GM23338 (cell line): ENCODE measurements around the gene IER5. TPM values are rescaled to one million over a fixed set of nuclear protein-coding genes. Genes with fewer than 3 reads are reported as not detected.

Experiments used
- ATAC-seq: fragments of 200-7000 bp; cut with Tn5 transposase; 3 replicates; pipeline ENCODE4 v1.9.1; 2020
- DNase-seq: peaks from one replicate; pipeline ENCODE4 v3.0.0-alpha.2; 2015; ENCODE audit warnings: low spot score
- H2AFZ ChIP-seq: fragments of 200-600 bp; sonication (generic); 2 replicates; pipeline ENCODE4 v1.8.0; 2016; ENCODE audit warnings: antibody characterized with exemption, mild to moderate bottlenecking, moderate library complexity
- H3F3A ChIP-seq: fragments of 200-600 bp; sonication (generic); replicated peaks from 2 replicates; pipeline ENCODE4 v1.8.0; 2017; ENCODE audit warnings: antibody characterized with exemption, mixed run types, low read depth
- H3K27ac ChIP-seq: fragments of 200-600 bp; sonication (generic); 2 replicates; pipeline ENCODE4 v1.6.1; 2016; ENCODE audit warnings: low read depth
- H3K27me3 ChIP-seq: fragments of 200-600 bp; sonication (generic); 2 replicates; pipeline ENCODE4 v1.8.0; 2016; ENCODE audit warnings: mild to moderate bottlenecking, mixed run types, moderate library complexity; ENCODE audit not compliant: insufficient read depth
- H3K36me3 ChIP-seq: fragments of 200-600 bp; sonication (generic); 2 replicates; pipeline ENCODE4 v1.8.0; 2016; ENCODE audit warnings: mild to moderate bottlenecking; ENCODE audit not compliant: insufficient read depth
- H3K4me1 ChIP-seq: fragments of 200-600 bp; sonication (generic); 2 replicates; pipeline ENCODE4 v1.8.0; 2016; ENCODE audit warnings: mild to moderate bottlenecking, moderate library complexity; ENCODE audit not compliant: insufficient read depth
- H3K4me2 ChIP-seq: fragments of 200-600 bp; sonication (generic); 2 replicates; pipeline ENCODE4 v1.7.1; 2017; ENCODE audit warnings: mixed run types
- H3K4me3 ChIP-seq: fragments of 200-600 bp; sonication (generic); 2 replicates; pipeline ENCODE4 v1.6.1; 2016; ENCODE audit warnings: mixed run types
- H3K79me2 ChIP-seq: fragments of 200-600 bp; sonication (generic); replicated peaks from 2 replicates; pipeline ENCODE4 v1.8.0; 2017; ENCODE audit warnings: mild to moderate bottlenecking; ENCODE audit not compliant: insufficient read depth
- H3K9me2 ChIP-seq: fragments of 200-600 bp; sonication (generic); 2 replicates; pipeline ENCODE4 v1.8.0; 2017; ENCODE audit not compliant: insufficient read depth
- H4K20me1 ChIP-seq: fragments of 200-600 bp; sonication (generic); replicated peaks from 2 replicates; pipeline ENCODE4 v1.8.0; 2017; ENCODE audit warnings: mild to moderate bottlenecking; ENCODE audit not compliant: insufficient read depth
- H3K27ac Mint-ChIP-seq: 2 replicates; pipeline ENCODE4 v1.8.0; 2020; ENCODE audit warnings: inconsistent platforms, mild to moderate bottlenecking, moderate library complexity, mixed read lengths
- H3K27me3 Mint-ChIP-seq: 3 replicates; pipeline ENCODE4 v1.8.0; 2022; ENCODE audit warnings: low read depth, mild to moderate bottlenecking, moderate library complexity, mixed read lengths, inconsistent platforms; ENCODE audit not compliant: insufficient read depth, poor library complexity
- H3K36me3 Mint-ChIP-seq: 3 replicates; pipeline ENCODE4 v1.8.0; 2021; ENCODE audit warnings: low read depth, mild to moderate bottlenecking, inconsistent platforms, moderate library complexity, mixed read lengths
- H3K4me1 Mint-ChIP-seq: 3 replicates; pipeline ENCODE4 v1.8.0; 2020; ENCODE audit warnings: mild to moderate bottlenecking, inconsistent platforms, mixed read lengths
- H3K4me3 Mint-ChIP-seq: 3 replicates; pipeline ENCODE4 v1.8.0; 2021; ENCODE audit warnings: moderate library complexity, mild to moderate bottlenecking, inconsistent platforms, mixed read lengths
- H3K9me3 Mint-ChIP-seq: 3 replicates; pipeline ENCODE4 v1.8.0; 2020; ENCODE audit warnings: moderate library complexity, mild to moderate bottlenecking, inconsistent platforms, mixed read lengths
- CREB1 ChIP-seq: fragments of 250-450 bp; sonication (Bioruptor Pico); IDR thresholded peaks from 2 replicates; pipeline ENCODE4 v1.5.0; 2020; ENCODE audit warnings: low read depth, mild to moderate bottlenecking, moderate library complexity
- EZH2 ChIP-seq: fragments of 200-600 bp; sonication (generic); IDR thresholded peaks from one replicate; pipeline ENCODE4 v1.8.0; 2017; ENCODE audit warnings: antibody characterized with exemption, mild to moderate bottlenecking, low read depth; ENCODE audit not compliant: unreplicated experiment
- EZH2phosphoT487 ChIP-seq: fragments of 200-600 bp; sonication (generic); IDR thresholded peaks from one replicate; pipeline ENCODE4 v1.8.1; 2018; ENCODE audit warnings: antibody characterized with exemption; ENCODE audit not compliant: unreplicated experiment
- JUNB ChIP-seq: IDR thresholded peaks from one replicate; pipeline ENCODE4 v1.6.1; 2016; ENCODE audit warnings: antibody characterized with exemption; ENCODE audit not compliant: unreplicated experiment
- NANOG ChIP-seq: IDR thresholded peaks from 2 replicates; pipeline ENCODE4 v1.6.1; 2016; ENCODE audit warnings: antibody characterized with exemption, borderline replicate concordance
- POLR2AphosphoS5 ChIP-seq: IDR thresholded peaks from 2 replicates; pipeline ENCODE4 v1.6.1; 2016; ENCODE audit warnings: antibody characterized with exemption, low read depth
- STAT1 ChIP-seq: IDR thresholded peaks from one replicate; pipeline ENCODE4 v1.6.1; 2016; ENCODE audit warnings: antibody characterized with exemption; ENCODE audit not compliant: unreplicated experiment
- ZNF114 ChIP-seq: fragments of 250-450 bp; sonication (Bioruptor Pico); IDR thresholded peaks from 2 replicates; pipeline ENCODE4 v1.5.0; 2020; ENCODE audit warnings: mild to moderate bottlenecking, moderate library complexity
- ZNF331 ChIP-seq: fragments of 250-450 bp; sonication (Bioruptor Pico); IDR thresholded peaks from 2 replicates; pipeline ENCODE4 v1.5.0; 2020; ENCODE audit warnings: low read depth, mild to moderate bottlenecking, moderate library complexity
- polyA plus RNA-seq: library from polyadenylated mRNA; unstranded; fragments of >200 nt; fragmentation: Nextera tagmentation; extraction: Ambion mirVana; gene quantifications from 2 replicates; pipeline ENCODE4 v1.2.1, GENCODE V29; 2016
- total RNA-seq: library from RNA; depleted of rRNA; stranded (reverse); fragments of >200 nt; shearing (Covaris generic); gene quantifications from 2 replicates; pipeline ENCODE4 v1.2.3, GENCODE V29; 2014
- TF ChIP-seq, protein P1 (sequence below): IDR thresholded peaks from one replicate; pipeline ENCODE4 v1.6.1; 2018; ENCODE audit warnings: antibody characterized with exemption; ENCODE audit not compliant: unreplicated experiment
- TF ChIP-seq, protein P2 (sequence below), 2 experiments: fragments of 200-600 bp in 1 of 2; sonication (generic) in 1 of 2; conservative IDR thresholded peaks; 2 replicates each; pipeline versions ENCODE4 v1.5.1 to v1.6.1; 2016 to 2017; ENCODE audit warnings: antibody characterized with exemption in 2 of 2, low read depth in 2 of 2, mild to moderate bottlenecking in 2 of 2, moderate library complexity in 1 of 2
- TF ChIP-seq, protein P3 (sequence below): IDR thresholded peaks from 2 replicates; pipeline ENCODE4 v1.6.1; 2016; ENCODE audit warnings: antibody characterized with exemption

The IER5 gene
- total and polyA plus RNA-seq, 2 experiments from 2014 or later: 3.8 to 9.5 TPM

DNA sequence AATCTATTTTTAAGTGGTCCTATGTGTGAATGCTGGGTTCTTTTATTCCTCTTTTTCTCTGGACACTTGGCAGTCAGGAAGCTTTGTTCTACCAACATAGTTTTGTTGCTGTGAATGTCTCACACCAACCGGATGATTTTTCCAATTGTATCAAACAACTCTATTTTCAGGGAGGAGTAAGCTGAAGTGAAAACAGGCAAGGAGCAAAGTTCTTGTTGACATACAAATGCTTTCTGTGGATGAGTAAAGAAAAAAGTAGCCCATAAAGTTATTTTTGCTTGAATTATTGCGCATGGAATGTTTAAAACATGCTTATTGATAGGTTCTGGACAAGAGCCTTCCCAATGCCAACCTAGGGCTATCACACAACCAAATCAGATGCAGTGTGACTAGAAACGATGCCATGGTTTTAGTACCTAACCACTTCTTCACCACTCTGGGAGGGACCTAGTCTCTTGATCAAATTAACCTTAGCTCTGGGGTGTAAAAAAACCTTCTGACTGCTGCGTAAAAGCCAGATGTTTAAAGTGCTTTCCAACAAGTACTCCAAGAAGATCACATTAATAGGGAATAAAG, 4.5 kb downstream of the IER5 start (continued):
- TF ChIP-seq ZNF331 (CRISPR knock-in tag): no peak
- TF ChIP-seq POLR2AphosphoS5: no peak
- no peak for TF ChIP-seq EZH2phosphoT487
- TF ChIP-seq, protein P1, sequence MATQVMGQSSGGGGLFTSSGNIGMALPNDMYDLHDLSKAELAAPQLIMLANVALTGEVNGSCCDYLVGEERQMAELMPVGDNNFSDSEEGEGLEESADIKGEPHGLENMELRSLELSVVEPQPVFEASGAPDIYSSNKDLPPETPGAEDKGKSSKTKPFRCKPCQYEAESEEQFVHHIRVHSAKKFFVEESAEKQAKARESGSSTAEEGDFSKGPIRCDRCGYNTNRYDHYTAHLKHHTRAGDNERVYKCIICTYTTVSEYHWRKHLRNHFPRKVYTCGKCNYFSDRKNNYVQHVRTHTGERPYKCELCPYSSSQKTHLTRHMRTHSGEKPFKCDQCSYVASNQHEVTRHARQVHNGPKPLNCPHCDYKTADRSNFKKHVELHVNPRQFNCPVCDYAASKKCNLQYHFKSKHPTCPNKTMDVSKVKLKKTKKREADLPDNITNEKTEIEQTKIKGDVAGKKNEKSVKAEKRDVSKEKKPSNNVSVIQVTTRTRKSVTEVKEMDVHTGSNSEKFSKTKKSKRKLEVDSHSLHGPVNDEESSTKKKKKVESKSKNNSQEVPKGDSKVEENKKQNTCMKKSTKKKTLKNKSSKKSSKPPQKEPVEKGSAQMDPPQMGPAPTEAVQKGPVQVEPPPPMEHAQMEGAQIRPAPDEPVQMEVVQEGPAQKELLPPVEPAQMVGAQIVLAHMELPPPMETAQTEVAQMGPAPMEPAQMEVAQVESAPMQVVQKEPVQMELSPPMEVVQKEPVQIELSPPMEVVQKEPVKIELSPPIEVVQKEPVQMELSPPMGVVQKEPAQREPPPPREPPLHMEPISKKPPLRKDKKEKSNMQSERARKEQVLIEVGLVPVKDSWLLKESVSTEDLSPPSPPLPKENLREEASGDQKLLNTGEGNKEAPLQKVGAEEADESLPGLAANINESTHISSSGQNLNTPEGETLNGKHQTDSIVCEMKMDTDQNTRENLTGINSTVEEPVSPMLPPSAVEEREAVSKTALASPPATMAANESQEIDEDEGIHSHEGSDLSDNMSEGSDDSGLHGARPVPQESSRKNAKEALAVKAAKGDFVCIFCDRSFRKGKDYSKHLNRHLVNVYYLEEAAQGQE: no peak
- TF ChIP-seq ZNF114: no peak
- no peak for TF ChIP-seq JUNB
- TF ChIP-seq CREB1 (CRISPR knock-in tag): no peak
- TF ChIP-seq, protein P2, sequence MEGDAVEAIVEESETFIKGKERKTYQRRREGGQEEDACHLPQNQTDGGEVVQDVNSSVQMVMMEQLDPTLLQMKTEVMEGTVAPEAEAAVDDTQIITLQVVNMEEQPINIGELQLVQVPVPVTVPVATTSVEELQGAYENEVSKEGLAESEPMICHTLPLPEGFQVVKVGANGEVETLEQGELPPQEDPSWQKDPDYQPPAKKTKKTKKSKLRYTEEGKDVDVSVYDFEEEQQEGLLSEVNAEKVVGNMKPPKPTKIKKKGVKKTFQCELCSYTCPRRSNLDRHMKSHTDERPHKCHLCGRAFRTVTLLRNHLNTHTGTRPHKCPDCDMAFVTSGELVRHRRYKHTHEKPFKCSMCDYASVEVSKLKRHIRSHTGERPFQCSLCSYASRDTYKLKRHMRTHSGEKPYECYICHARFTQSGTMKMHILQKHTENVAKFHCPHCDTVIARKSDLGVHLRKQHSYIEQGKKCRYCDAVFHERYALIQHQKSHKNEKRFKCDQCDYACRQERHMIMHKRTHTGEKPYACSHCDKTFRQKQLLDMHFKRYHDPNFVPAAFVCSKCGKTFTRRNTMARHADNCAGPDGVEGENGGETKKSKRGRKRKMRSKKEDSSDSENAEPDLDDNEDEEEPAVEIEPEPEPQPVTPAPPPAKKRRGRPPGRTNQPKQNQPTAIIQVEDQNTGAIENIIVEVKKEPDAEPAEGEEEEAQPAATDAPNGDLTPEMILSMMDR (conservative IDR thresholded peaks at IDR 0.05; ENCODE audit: low read depth in 2 of 2): no peak
- TF ChIP-seq, protein P3, sequence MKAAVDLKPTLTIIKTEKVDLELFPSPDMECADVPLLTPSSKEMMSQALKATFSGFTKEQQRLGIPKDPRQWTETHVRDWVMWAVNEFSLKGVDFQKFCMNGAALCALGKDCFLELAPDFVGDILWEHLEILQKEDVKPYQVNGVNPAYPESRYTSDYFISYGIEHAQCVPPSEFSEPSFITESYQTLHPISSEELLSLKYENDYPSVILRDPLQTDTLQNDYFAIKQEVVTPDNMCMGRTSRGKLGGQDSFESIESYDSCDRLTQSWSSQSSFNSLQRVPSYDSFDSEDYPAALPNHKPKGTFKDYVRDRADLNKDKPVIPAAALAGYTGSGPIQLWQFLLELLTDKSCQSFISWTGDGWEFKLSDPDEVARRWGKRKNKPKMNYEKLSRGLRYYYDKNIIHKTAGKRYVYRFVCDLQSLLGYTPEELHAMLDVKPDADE: no peak
- no peak for TF ChIP-seq EZH2
- no peak for TF ChIP-seq NANOG

DNA sequence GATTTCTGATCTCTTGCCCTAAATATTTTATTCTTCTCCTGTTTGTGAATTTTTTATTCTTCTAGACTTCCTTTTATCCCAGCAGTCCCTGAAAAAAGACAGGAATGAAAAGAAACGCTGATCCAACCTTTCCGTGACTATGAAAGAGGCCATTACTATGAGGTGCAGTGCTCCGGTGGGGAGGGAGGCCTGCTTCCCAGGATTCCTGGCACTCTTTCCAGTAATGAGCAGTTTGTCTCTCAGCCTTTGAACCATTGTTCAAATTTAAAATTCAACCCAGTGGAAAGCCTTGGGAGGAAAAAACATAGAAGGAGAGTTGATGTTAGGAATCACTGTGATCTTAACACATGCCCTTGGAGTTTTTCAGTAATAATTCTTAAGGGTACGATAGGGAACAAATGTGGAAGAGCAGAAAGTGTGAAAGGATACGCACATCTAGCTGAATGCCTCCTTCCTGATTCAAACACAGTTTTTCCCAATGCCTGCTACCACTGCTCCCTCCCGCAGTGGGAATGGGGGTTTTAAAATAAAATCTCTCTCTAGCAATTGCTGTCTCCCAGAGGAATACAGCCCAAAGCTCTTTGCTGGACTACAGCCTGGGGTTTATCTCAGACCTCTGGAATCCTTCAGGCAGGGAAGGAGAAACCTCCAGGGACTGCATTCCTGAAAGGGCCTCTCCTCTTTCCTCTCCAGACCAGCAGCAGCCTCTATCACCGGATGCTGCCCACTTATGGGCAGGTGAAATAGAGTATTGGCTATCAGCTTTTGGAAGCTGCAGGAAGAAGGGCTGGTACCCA, 6.1 kb downstream of the IER5 start:
- Histone ChIP-seq H3K4me1 (peaks cover 69% of the 10 kb centered on the region), H3F3A (peaks cover 7% of the 10 kb centered on the region; the same call in 1 of the 2 replicates), H3K27me3 (peaks cover 100% of the 10 kb centered on the region), H3K4me2 (peak overlapping the region; percentile 62), H2AFZ (no peak overlapping the region), H3K27ac (no peak overlapping the region), H3K79me2 (peaks cover 30% of the 10 kb centered on the region), H3K9me2 (no peaks in the 10 kb centered on the region), H4K20me1 (peaks cover 26% of the 10 kb centered on the region), H3K36me3 (no peaks in the 10 kb centered on the region), H3K4me3 (no peak overlapping the region)
- DNase-seq (peak; percentile 69), ATAC-seq (peak; percentile 40)
- H3K27me3 Mint-ChIP-seq: peaks cover 17% of the 10 kb centered on the region
- H3K36me3 Mint-ChIP-seq: peaks cover 21% of the 10 kb centered on the region
- H3K4me3 Mint-ChIP-seq: no peak overlapping the region; the same call in 2 of the 3 replicates
- no peak overlapping the region for H3K27ac Mint-ChIP-seq
- no peaks in the 10 kb centered on the region; the same call in 2 of the 3 replicates for H3K9me3 Mint-ChIP-seq
- H3K4me1 Mint-ChIP-seq: peaks cover 68% of the 10 kb centered on the region
- TF ChIP-seq EZH2 (no peak), ZNF331 (CRISPR knock-in tag) (no peak), STAT1 (no peak), JUNB (no peak), CREB1 (CRISPR knock-in tag) (no peak), ZNF114 (no peak)
- TF ChIP-seq, protein P2 (conservative IDR thresholded peaks at IDR 0.05; ENCODE audit: low read depth in 2 of 2): no peak
- TF ChIP-seq, protein P1: no peak
